Gastroesophageal sphincter (tissue), 4 donors: Measurements from ENCODE around the gene PKD2L1. TPM values are rescaled to one million over a fixed set of nuclear protein-coding genes. Genes with fewer than 3 reads are reported as not detected.
A peak's percentile ranks its signal among the peaks of the same experiment; 100 is the strongest.

ENCODE experiments used
- ATAC-seq: fragments of 150-250 bp; one replicate; pipeline ENCODE4 v1.9.1; 2016; ENCODE audit warnings: mild to moderate bottlenecking, moderate library complexity
- H3K27ac ChIP-seq, 4 donors: fragments of 200-600 bp; sonication (generic) in 3 of 4; 1 replicate in 3 of 4; 2 replicates in 1 of 4; pipeline ENCODE4 v1.5.1; 2016 to 2019
- H3K27me3 ChIP-seq: fragments of 200-600 bp; sonication (generic); one replicate; pipeline ENCODE4 v1.5.1; 2019
- H3K36me3 ChIP-seq, 2 donors: fragments of 200-600 bp; sonication (generic); one replicate each; pipeline ENCODE4 v1.5.1; 2019; ENCODE audit warnings: control low read depth in 1 of 2
- H3K4me1 ChIP-seq, 3 donors: fragments of 200-600 bp; sonication (generic); 1 replicate in 2 of 3; 2 replicates in 1 of 3; pipeline ENCODE4 v1.5.1; 2016 to 2019; ENCODE audit warnings: control low read depth in 2 of 3
- H3K4me3 ChIP-seq, 2 donors: fragments of 200-600 bp; sonication (generic); one replicate each; pipeline ENCODE4 v1.5.1; 2019; ENCODE audit warnings: mild to moderate bottlenecking in 1 of 2, moderate library complexity in 1 of 2
- H3K9me3 ChIP-seq, 3 donors: fragments of 200-600 bp; sonication (generic); one replicate each; pipeline ENCODE4 v1.5.1; 2017 to 2019; ENCODE audit warnings: control low read depth in 2 of 3
- CTCF ChIP-seq, 4 experiments: fragments of 200-600 bp in 2 of 4; fragments of 450-650 bp in 2 of 4; sonication (generic) in 1 of 4; IDR thresholded peaks; one replicate each; pipeline ENCODE4 v1.5.1; 2017 to 2019; ENCODE audit warnings: antibody characterized with exemption in 4 of 4, mild to moderate bottlenecking in 2 of 4, moderate library complexity in 2 of 4
- EP300 ChIP-seq: sonication (generic); formaldehyde crosslinking; IDR thresholded peaks from one replicate; pipeline ENCODE4 v1.6.1; 2017; ENCODE audit warnings: antibody characterized with exemption, mild to moderate bottlenecking
- POLR2A ChIP-seq, 2 donors: fragments of 450-650 bp; IDR thresholded peaks; one replicate each; pipeline ENCODE4 v1.6.1; 2017; ENCODE audit warnings: antibody characterized with exemption in 2 of 2, mild to moderate bottlenecking in 2 of 2, moderate library complexity in 1 of 2
- POLR2AphosphoS5 ChIP-seq: sonication (generic); formaldehyde crosslinking; IDR thresholded peaks from one replicate; pipeline ENCODE4 v1.6.1; 2017; ENCODE audit warnings: antibody characterized with exemption
- WGBS, 2 donors: methylation state at CpG; one replicate each; pipeline ENCODE4 v1.1.5; 2018; ENCODE audit warnings: low coverage in 1 of 2; 5-methylcytosine and 5-hydroxymethylcytosine counted together
- total RNA-seq, 4 donors: library from RNA; depleted of rRNA; stranded (reverse); fragments of >200 nt; gene quantifications; one replicate each; pipeline ENCODE4 v1.1.0, GENCODE V29; 2016

Gene PKD2L1
- total RNA-seq, 4 donors from 2014 or later: not detected

GRCh38 chr10:100348389-100348927 lies 18.4 kb upstream of the PKD2L1 start:
- Histone ChIP-seq H3K27ac (no peak overlapping the region), H3K27me3 (peaks cover 57% of the 10 kb centered on the region), H3K4me3 (peak overlapping the region in 1 of 2 donors; percentile 63), H3K4me1 (peaks cover 0 to 24% (median 16%) of the 10 kb centered on the region in 3 donors), H3K9me3 (no peaks in the 10 kb centered on the region), H3K36me3 (peaks cover 0 to 11% of the 10 kb centered on the region in 2 donors)
- WGBS, 2 donors: 87 to 100% methylated on average over 2 to 3 of the region's 3 CpGs
- TF ChIP-seq CTCF (IDR thresholded peaks at IDR 0.05) (no peak), EP300 (no peak), POLR2A (IDR thresholded peaks at IDR 0.05) (no peak), POLR2AphosphoS5 (no peak)
- no peak for ATAC-seq

GRCh38 chr10:100347568-100348195 lies 17.7 kb upstream of the PKD2L1 start:
- no peak for TF ChIP-seq EP300
- ATAC-seq: no peak
- Histone ChIP-seq H3K27me3 (peaks cover 57% of the 10 kb centered on the region), H3K9me3 (no peaks in the 10 kb centered on the region), H3K4me1 (peaks cover 0 to 24% (median 16%) of the 10 kb centered on the region in 3 donors), H3K36me3 (peaks cover 0 to 9% of the 10 kb centered on the region in 2 donors), H3K27ac (peak overlapping the region in 2 of 4 donors; percentile 45 to 72), H3K4me3 (peak overlapping the region; percentile 44 to 63)
- 5 to 16% methylated on average over 8 to 27 of the region's 32 CpGs for WGBS, 2 donors

- Histone ChIP-seq H3K9me3 (no peaks in the 10 kb centered on the region), H3K4me1 (peaks cover 0 to 24% (median 16%) of the 10 kb centered on the region in 3 donors), H3K36me3 (peaks cover 0 to 2% of the 10 kb centered on the region in 2 donors), H3K27me3 (peaks cover 57% of the 10 kb centered on the region), H3K27ac (peak within 1 kb of the TSS in 3 of 4 donors; percentile 11 to 72 (median 45)), H3K4me3 (peak within 1 kb of the TSS; percentile 44 to 63)
- WGBS, 2 donors: 0% methylated on average over 14 of the region's 73 CpGs; no CpG with 5 or more reads in 1 of the 2 donors
- peak; percentile 74 for ATAC-seq
- peak; percentile 51 to 56 for TF ChIP-seq POLR2A (IDR thresholded peaks at IDR 0.05)
- TF ChIP-seq CTCF (IDR thresholded peaks at IDR 0.05): no peak
- TF ChIP-seq POLR2AphosphoS5: peak; percentile 69
- TF ChIP-seq EP300: no peak
These were observed 16.9 kb upstream of the PKD2L1 start, which contains the start of gene SCD for GRCh38 chr10:100346765-100347567. Gene SCD, plus strand, starts transcription at chr10:100347233. Its CDS starts 272 bp downstream, at chr10:100347505.

GRCh38 chr10:100346351-100346764 lies 16.3 kb upstream of the PKD2L1 start:
- H3K36me3 ChIP-seq: no peaks in the 10 kb centered on the region
- peaks cover 0 to 24% (median 16%) of the 10 kb centered on the region in 3 donors for H3K4me1 ChIP-seq
- WGBS, 2 donors: 0% methylated on average over 1 of the region's 36 CpGs; no CpG with 5 or more reads in 1 of the 2 donors
- no peak for TF ChIP-seq EP300
- TF ChIP-seq POLR2A (IDR thresholded peaks at IDR 0.05): no peak
- no peak for TF ChIP-seq POLR2AphosphoS5
- no peak for TF ChIP-seq CTCF (IDR thresholded peaks at IDR 0.05)
- peaks cover 57% of the 10 kb centered on the region for H3K27me3 ChIP-seq
- peak overlapping the region; percentile 44 to 63 for H3K4me3 ChIP-seq
- H3K9me3 ChIP-seq: no peaks in the 10 kb centered on the region
- ATAC-seq: peak; percentile 54
- H3K27ac ChIP-seq: peak overlapping the region in 2 of 4 donors; percentile 45 to 72
